Breast epithelium (tissue), 3 donors: ENCODE data around the gene ALKBH4.

ENCODE experiments used
- POLR2A ChIP-seq: fragments of 450-650 bp; IDR thresholded peaks from one replicate; pipeline ENCODE4 v1.6.1; 2016; ENCODE audit warnings: antibody characterized with exemption, mild to moderate bottlenecking, moderate library complexity
- POLR2AphosphoS5 ChIP-seq, 3 donors: sonication (generic); formaldehyde crosslinking; IDR thresholded peaks; one replicate each; pipeline ENCODE4 v1.6.1; 2017; ENCODE audit warnings: antibody characterized with exemption in 3 of 3
- TF ChIP-seq, protein P1 (sequence below), 3 donors: fragments of 450-650 bp; IDR thresholded peaks; one replicate each; pipeline ENCODE4 v1.5.1; 2016 to 2017; ENCODE audit warnings: antibody characterized with exemption in 3 of 3, mild to moderate bottlenecking in 3 of 3, moderate library complexity in 3 of 3

DNA sequence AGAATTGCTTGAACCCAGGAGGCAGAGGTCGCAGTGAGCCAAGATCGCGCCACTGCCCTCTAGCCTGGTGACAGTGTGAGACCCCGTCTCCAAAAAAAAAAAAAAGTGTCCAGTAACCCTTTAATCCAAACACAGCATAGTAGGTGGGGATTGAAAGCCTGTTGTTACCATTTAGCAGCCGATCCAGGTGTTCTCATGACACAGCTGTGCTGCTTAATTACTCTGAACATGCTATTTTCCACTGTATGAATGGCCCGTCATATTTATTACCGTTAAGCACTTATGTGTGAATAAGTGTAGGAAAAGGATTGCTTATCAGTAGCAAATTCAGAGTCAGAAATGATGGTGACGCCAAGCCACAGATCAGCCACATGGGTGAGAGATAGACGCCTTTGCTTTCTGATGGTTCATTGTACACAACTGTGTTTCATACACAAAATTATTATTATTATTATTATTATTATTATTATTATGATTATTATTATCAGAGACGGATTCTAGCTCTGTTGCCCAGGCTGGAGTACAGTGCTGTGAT, 42.9 kb downstream of the ALKBH4 start:
- TF ChIP-seq, protein P1, sequence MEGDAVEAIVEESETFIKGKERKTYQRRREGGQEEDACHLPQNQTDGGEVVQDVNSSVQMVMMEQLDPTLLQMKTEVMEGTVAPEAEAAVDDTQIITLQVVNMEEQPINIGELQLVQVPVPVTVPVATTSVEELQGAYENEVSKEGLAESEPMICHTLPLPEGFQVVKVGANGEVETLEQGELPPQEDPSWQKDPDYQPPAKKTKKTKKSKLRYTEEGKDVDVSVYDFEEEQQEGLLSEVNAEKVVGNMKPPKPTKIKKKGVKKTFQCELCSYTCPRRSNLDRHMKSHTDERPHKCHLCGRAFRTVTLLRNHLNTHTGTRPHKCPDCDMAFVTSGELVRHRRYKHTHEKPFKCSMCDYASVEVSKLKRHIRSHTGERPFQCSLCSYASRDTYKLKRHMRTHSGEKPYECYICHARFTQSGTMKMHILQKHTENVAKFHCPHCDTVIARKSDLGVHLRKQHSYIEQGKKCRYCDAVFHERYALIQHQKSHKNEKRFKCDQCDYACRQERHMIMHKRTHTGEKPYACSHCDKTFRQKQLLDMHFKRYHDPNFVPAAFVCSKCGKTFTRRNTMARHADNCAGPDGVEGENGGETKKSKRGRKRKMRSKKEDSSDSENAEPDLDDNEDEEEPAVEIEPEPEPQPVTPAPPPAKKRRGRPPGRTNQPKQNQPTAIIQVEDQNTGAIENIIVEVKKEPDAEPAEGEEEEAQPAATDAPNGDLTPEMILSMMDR (IDR thresholded peaks at IDR 0.05): no peak
- TF ChIP-seq POLR2A (no peak), POLR2AphosphoS5 (IDR thresholded peaks at IDR 0.05) (no peak)
